ENCODE measurements around the gene RHEX.
"Not testable (repeated sequence)": the region's sequence is repeated elsewhere in the genome, so short reads cannot be mapped to it uniquely, and the experiment has no call there.

Gene RHEX

GRCh38 chr1:206030191-206030590, 22.8 kb upstream of the RHEX start:
- DNase-seq (ENCODE audit: low read depth in 2 of 2), result no peak

GRCh38 chr1:206030714-206031113, 22.3 kb upstream of the RHEX start:
- DNase-seq (ENCODE audit: low read depth in 2 of 2), result peak; percentile 34 to 43

- no peak for DNase-seq (ENCODE audit: low read depth in 2 of 2)
Measured at GRCh38 chr1:206032380-206033140, 20.4 kb upstream of the RHEX start.

GRCh38 chr1:206035027-206035426, 17.9 kb upstream of the RHEX start:
- DNase-seq (ENCODE audit: low read depth in 2 of 2), result no peak

GRCh38 chr1:206036663-206037455, 16.1 kb upstream of the RHEX start:
- DNase-seq (ENCODE audit: low read depth in 2 of 2), result no peak

GRCh38 chr1:206037581-206037980, 15.4 kb upstream of the RHEX start:
- DNase-seq (ENCODE audit: low read depth in 2 of 2), result no peak

GRCh38 chr1:206039046-206039973, 13.7 kb upstream of the RHEX start:
- DNase-seq (ENCODE audit: low read depth in 2 of 2), result no peak

GRCh38 chr1:206040328-206040727, 12.6 kb upstream of the RHEX start:
- DNase-seq (ENCODE audit: low read depth in 2 of 2), result no peak

GRCh38 chr1:206041640-206042039, 11.3 kb upstream of the RHEX start:
- no peak for DNase-seq (ENCODE audit: low read depth in 2 of 2)

- DNase-seq (ENCODE audit: low read depth in 2 of 2), result no peak
Measured at GRCh38 chr1:206047271-206047670, 5.7 kb upstream of the RHEX start.

GRCh38 chr1:206048582-206048981, 4.4 kb upstream of the RHEX start:
- DNase-seq (ENCODE audit: low read depth in 2 of 2), result no peak

GRCh38 chr1:206049293-206049692, 3.7 kb upstream of the RHEX start:
- no peak for DNase-seq (ENCODE audit: low read depth in 2 of 2)

- no peak for DNase-seq (ENCODE audit: low read depth in 2 of 2)
Measured at GRCh38 chr1:206049919-206050600, 2.9 kb upstream of the RHEX start.

- peak; percentile 12 to 46 for DNase-seq (ENCODE audit: low read depth in 2 of 2)
Measured at GRCh38 chr1:206050655-206051235, 2.2 kb upstream of the RHEX start.

- not testable (repeated sequence) for DNase-seq (ENCODE audit: low read depth in 2 of 2)
Measured at GRCh38 chr1:206052231-206052865, 625 bp upstream of the RHEX start.

- not testable (repeated sequence) for DNase-seq (ENCODE audit: low read depth in 2 of 2)
Measured at GRCh38 chr1:206053616-206054015, 643 bp downstream of the RHEX start.

GRCh38 chr1:206055069-206055625, 2.2 kb downstream of the RHEX start:
- not testable (repeated sequence) for DNase-seq (ENCODE audit: low read depth in 2 of 2)

GRCh38 chr1:206055639-206056323, 2.8 kb downstream of the RHEX start:
- not testable (repeated sequence) for DNase-seq (ENCODE audit: low read depth in 2 of 2)

- not testable (repeated sequence) for DNase-seq (ENCODE audit: low read depth in 2 of 2)
Measured at GRCh38 chr1:206058289-206058926, 5.4 kb downstream of the RHEX start.

Measured in stimulated activated CD8-positive, alpha-beta memory T cell treated with anti-CD3 and anti-CD28 coated beads, Interleukin-7, amount 100 ng/mL, for 4 hours (primary cell).